Heart left ventricle (tissue), 13 donors: Measurements from ENCODE around the gene RPS23.

ENCODE experiments used
- POLR2A ChIP-seq, 2 donors: fragments of 450-650 bp; IDR thresholded peaks; one replicate each; pipeline ENCODE4 v1.6.1; 2017; ENCODE audit warnings: antibody characterized with exemption in 2 of 2, mild to moderate bottlenecking in 2 of 2, moderate library complexity in 2 of 2
- TF ChIP-seq, protein P1 (sequence below), 12 donors: fragments of 200-600 bp; sonication (generic) in 4 of 12; IDR thresholded peaks; one replicate each; pipeline versions ENCODE4 v1.5.0 to v1.8.0; 2018 to 2022; ENCODE audit warnings: antibody characterized with exemption in 12 of 12, mild to moderate bottlenecking in 5 of 12
- donor health status: ischemic (EF 13 %, LVEDD 7.1; RV severe dilation, severe dysfunction).
- donor health status: DM: no; HTN: yes; CAD: no.
- donor health status: DM: no; HTN: no; CAD: no.
- donor health status: ischemic (EF 25% LVEDD 6.9; RV normal size, moderate dysfunction).
- donor health status: ischemic (EF 25% LVEDD 5.7; RV mildly dilated, moderate dysfunction).
- donor health status: ischemic (EF 35%, LVEDD 5.7; RV mildly dilated, moderate dysfunction).
- donor health status: nonischemic (EF 11% LVEDD 7.7; RV severe dilation, severe dysfunction).
- donor health status: DM: yes; HTN: yes; CAD: no.
- donor health status: PGD.
- donor health status: ischemic (EF 29% LVEDD 5.4; RV normal size, mild dysfunction).
- donor health status: nonischemic (EF 23%, LVEDD 6.1; RV moderate dilation, normal function).

DNA sequence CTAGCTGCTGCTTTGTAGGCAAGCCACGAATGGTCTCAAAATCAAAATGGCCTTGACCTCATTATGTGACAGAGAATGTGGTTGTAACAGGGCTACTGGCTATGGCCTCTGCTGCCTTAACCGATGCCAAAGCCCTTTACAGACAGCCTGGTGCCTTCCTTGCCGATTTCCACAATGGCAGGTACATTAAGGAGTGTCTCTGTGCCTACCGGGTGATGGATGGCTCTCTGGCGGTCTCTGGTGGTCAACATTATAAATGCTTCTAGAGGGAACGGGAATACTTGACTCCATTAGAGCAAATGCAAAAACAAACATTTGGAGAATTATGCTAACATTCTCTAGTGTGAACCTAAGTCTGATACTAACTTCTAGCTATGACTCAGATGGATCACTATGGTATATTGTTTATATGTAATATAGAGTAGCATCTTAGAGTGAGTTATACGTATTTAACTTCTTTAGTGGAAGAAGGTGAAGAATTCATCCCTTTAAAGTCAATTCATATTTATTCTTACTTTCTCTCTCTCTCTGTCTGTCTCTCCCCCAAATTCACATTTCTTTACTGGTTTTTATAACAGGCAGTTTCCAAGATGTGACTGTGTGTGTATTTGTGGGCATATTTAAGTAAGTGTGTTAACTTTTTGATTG lies 52.5 kb downstream of the RPS23 start:
- TF ChIP-seq, protein P1, sequence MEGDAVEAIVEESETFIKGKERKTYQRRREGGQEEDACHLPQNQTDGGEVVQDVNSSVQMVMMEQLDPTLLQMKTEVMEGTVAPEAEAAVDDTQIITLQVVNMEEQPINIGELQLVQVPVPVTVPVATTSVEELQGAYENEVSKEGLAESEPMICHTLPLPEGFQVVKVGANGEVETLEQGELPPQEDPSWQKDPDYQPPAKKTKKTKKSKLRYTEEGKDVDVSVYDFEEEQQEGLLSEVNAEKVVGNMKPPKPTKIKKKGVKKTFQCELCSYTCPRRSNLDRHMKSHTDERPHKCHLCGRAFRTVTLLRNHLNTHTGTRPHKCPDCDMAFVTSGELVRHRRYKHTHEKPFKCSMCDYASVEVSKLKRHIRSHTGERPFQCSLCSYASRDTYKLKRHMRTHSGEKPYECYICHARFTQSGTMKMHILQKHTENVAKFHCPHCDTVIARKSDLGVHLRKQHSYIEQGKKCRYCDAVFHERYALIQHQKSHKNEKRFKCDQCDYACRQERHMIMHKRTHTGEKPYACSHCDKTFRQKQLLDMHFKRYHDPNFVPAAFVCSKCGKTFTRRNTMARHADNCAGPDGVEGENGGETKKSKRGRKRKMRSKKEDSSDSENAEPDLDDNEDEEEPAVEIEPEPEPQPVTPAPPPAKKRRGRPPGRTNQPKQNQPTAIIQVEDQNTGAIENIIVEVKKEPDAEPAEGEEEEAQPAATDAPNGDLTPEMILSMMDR (IDR thresholded peaks at IDR 0.05), result peak; percentile 71 to 88 (median 81)
- TF ChIP-seq POLR2A (IDR thresholded peaks at IDR 0.05), result no peak
